Mononuclear cell (primary cell): ENCODE measurements around the gene B3GNT9. TPM values are rescaled to one million over a fixed set of nuclear protein-coding genes. Genes with fewer than 3 reads are reported as not detected.

Experiments used
- H3K27me3 ChIP-seq: 2 replicates; pipeline ENCODE4 v1.6.0; 2011; ENCODE audit warnings: low read length, control low read depth; ENCODE audit not compliant: insufficient read depth
- H3K4me1 ChIP-seq: 2 replicates; pipeline ENCODE4 v1.5.1; 2011; ENCODE audit warnings: mild to moderate bottlenecking, low read length, control low read depth; ENCODE audit not compliant: insufficient read depth
- H3K4me3 ChIP-seq: 2 replicates; pipeline ENCODE4 v1.5.1; 2011; ENCODE audit warnings: mild to moderate bottlenecking, low read length, moderate library complexity
- H3K9me3 ChIP-seq: 2 replicates; pipeline ENCODE4 v1.5.1; 2011; ENCODE audit warnings: low read depth, mild to moderate bottlenecking, control low read depth, low read length
- total RNA-seq: library from RNA; depleted of rRNA; stranded (reverse); fragments of >200 nt; gene quantifications from one replicate; pipeline ENCODE4 v1.2.3, GENCODE V29; 2012

The B3GNT9 gene
- total RNA-seq, 1 donor, result 2.0 TPM

DNA sequence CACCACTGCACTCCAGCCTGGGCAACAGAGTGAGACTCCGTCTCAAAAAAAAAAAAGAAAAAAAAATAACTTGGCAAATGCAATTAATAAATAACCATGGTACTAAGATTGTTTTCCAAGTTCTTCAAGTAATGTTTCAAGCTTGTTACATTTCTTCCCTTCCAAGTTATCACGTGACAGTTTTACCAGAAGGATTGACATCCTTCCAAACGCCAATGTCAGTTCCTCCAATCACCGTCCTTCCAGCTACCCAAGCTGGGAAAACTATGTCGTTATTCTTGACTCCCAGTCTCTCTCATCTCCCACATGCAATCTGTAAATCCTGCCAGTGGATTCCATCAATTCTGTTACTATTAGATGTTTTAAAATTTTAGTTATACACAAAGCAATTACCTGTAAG, 44.9 kb downstream of the B3GNT9 start:
- peaks cover 32% of the 10 kb centered on the region for H3K4me1 ChIP-seq
- H3K4me3 ChIP-seq, result no peak overlapping the region
- H3K9me3 ChIP-seq, result no peaks in the 10 kb centered on the region
- H3K27me3 ChIP-seq, result no peaks in the 10 kb centered on the region

DNA sequence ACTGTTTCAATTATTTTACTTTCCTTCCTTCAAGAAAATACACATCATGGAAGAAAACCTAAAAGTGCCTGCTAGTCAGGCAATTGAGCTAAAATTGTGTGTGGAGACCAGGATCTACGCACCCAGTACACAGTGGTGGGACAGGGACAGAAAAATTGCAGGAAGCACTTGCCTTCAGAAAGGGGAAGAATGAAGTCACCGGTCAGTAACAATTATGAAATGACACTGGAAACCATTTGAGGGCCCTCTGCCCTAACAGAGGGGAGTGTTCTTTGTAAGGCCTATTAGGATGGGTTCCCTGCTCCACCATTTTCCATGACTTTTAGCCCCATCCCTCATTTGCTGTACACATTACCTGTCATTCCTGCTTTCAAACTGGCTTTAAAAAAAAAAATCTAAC, 45.6 kb downstream of the B3GNT9 start:
- Histone ChIP-seq H3K4me3 (no peak overlapping the region), H3K27me3 (no peaks in the 10 kb centered on the region), H3K4me1 (peaks cover 26% of the 10 kb centered on the region), H3K9me3 (no peaks in the 10 kb centered on the region)

- H3K4me1 ChIP-seq, result peaks cover 25% of the 10 kb centered on the region
- H3K4me3 ChIP-seq, result no peak overlapping the region
These were observed 46.0 kb downstream of the B3GNT9 start for GRCh38 chr16:67104845-67105244.

DNA sequence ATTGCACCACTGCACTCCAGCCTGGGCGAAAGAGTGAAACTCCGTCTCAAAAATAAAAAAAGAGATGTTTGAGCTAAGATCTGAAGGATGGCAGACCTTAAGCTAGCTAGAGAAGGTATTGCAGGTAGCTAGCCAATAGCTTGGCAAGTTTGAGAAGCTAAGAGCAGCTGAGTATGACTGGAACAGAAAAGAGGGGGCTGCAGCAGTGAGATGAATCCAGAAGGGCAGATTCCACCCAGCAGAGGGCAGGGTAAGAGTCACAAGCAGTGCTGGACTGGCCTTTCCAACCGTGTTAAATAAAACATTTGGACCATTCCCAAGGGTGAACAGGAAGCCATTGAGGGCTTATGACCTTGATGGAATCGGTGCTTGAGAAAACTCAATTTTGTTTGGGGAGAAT, 46.7 kb downstream of the B3GNT9 start:
- Histone ChIP-seq H3K4me3 (no peak overlapping the region), H3K9me3 (no peaks in the 10 kb centered on the region), H3K27me3 (no peaks in the 10 kb centered on the region), H3K4me1 (peaks cover 21% of the 10 kb centered on the region)

More at GRCh38 chr16:67104845-67105244, 46.0 kb downstream of the B3GNT9 start:
- no peaks in the 10 kb centered on the region for H3K27me3 ChIP-seq
- no peaks in the 10 kb centered on the region for H3K9me3 ChIP-seq

- Histone ChIP-seq H3K4me1 (peaks cover 18% of the 10 kb centered on the region), H3K27me3 (no peaks in the 10 kb centered on the region), H3K9me3 (no peaks in the 10 kb centered on the region), H3K4me3 (no peak overlapping the region)
These were observed 49.3 kb downstream of the B3GNT9 start for GRCh38 chr16:67101311-67102082.

GRCh38 chr16:67100569-67101310, 50.1 kb downstream of the B3GNT9 start:
- no peak overlapping the region for H3K4me3 ChIP-seq
- peaks cover 15% of the 10 kb centered on the region for H3K4me1 ChIP-seq
- no peaks in the 10 kb centered on the region for H3K27me3 ChIP-seq
- H3K9me3 ChIP-seq, result no peaks in the 10 kb centered on the region

DNA sequence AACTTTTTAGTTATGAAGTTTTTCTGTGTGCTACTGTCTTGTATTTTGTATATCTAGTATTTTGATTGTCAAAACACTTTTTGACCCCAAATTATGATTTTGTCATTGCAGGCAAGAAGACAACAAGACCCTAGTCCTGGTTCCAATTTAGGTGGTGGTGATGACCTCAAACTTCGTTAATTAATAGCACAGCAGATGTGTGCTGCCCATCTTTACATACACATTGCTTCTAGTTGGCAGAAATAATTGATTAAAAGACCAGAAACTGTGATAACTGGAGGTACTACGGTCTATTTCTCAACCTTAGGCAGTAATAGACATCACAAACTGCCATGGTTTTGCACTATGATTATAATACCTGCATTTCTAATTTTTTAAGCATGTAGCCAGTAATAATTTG, 52.2 kb downstream of the B3GNT9 start:
- H3K9me3 ChIP-seq, result no peaks in the 10 kb centered on the region
- no peaks in the 10 kb centered on the region for H3K4me1 ChIP-seq
- no peak overlapping the region for H3K4me3 ChIP-seq
- H3K27me3 ChIP-seq, result no peaks in the 10 kb centered on the region

Other genes with a start within 250 kb of the B3GNT9 start
- gene CDH16, start 232.1 kb downstream of the B3GNT9 start, total RNA-seq, result not detected
- 1.3 TPM for gene RRAD, start 225.5 kb downstream of the B3GNT9 start, total RNA-seq
- 21.2 TPM for gene CIAO2B, start 216.6 kb downstream of the B3GNT9 start, total RNA-seq
- 23.8 TPM for gene CES2, start 215.5 kb downstream of the B3GNT9 start, total RNA-seq
- gene CES3, start 189.7 kb downstream of the B3GNT9 start, total RNA-seq, result 0.63 TPM
- 5.6 TPM for gene CES4A, start 162.4 kb downstream of the B3GNT9 start, total RNA-seq
- gene CBFB, start 121.8 kb downstream of the B3GNT9 start, total RNA-seq, result 80.5 TPM
- gene PHAF1, start 41.1 kb downstream of the B3GNT9 start, total RNA-seq, result 32.5 TPM
- gene TRADD, start 8.9 kb upstream of the B3GNT9 start, total RNA-seq, result 18.4 TPM
- 8.5 TPM for gene FBXL8, start 9.0 kb upstream of the B3GNT9 start, total RNA-seq
- gene HSF4, start 13.7 kb upstream of the B3GNT9 start, total RNA-seq, result 2.7 TPM
- 0.73 TPM for gene NOL3, start 19.5 kb upstream of the B3GNT9 start, total RNA-seq
- gene MATCAP1, start 33.0 kb upstream of the B3GNT9 start, total RNA-seq, result 3.5 TPM
- gene EXOC3L1, start 39.1 kb upstream of the B3GNT9 start, total RNA-seq, result 0.42 TPM
- 53.3 TPM for gene E2F4, start 41.2 kb upstream of the B3GNT9 start, total RNA-seq
- gene ELMO3, start 48.1 kb upstream of the B3GNT9 start, total RNA-seq, result 0.31 TPM
- gene TMEM208, start 76.1 kb upstream of the B3GNT9 start, total RNA-seq, result 17.3 TPM
- gene FHOD1, start 96.5 kb upstream of the B3GNT9 start, total RNA-seq, result 16.5 TPM
- gene SLC9A5, start 98.0 kb upstream of the B3GNT9 start, total RNA-seq, result 0.63 TPM
- gene PLEKHG4, start 128.5 kb upstream of the B3GNT9 start, total RNA-seq, result 4.0 TPM
- under 0.01 TPM for gene KCTD19, start 175.7 kb upstream of the B3GNT9 start, total RNA-seq
- gene LRRC36, start 175.8 kb upstream of the B3GNT9 start, total RNA-seq, result 0.31 TPM
- gene TPPP3, start 242.5 kb upstream of the B3GNT9 start, total RNA-seq, result 5.6 TPM